WERI-Rb-1 (cell line): ENCODE data around the gene C10orf143.

Experiments used
- DNase-seq: peaks from one replicate; pipeline ENCODE4 v3.0.0-alpha.2; 2020
- H3K27ac ChIP-seq: fragments of 250-450 bp; sonication (Bioruptor Pico); 2 replicates; pipeline ENCODE4 v1.5.1; 2020; ENCODE audit warnings: mild to moderate bottlenecking, moderate library complexity
- H3K27me3 ChIP-seq: fragments of 250-450 bp; sonication (Bioruptor Pico); 2 replicates; pipeline ENCODE4 v1.5.1; 2021; ENCODE audit warnings: mild to moderate bottlenecking, low read depth, moderate library complexity; ENCODE audit not compliant: insufficient read depth, severe bottlenecking
- H3K36me3 ChIP-seq: fragments of 250-450 bp; sonication (Bioruptor Pico); 2 replicates; pipeline ENCODE4 v1.5.1; 2020; ENCODE audit warnings: mild to moderate bottlenecking, moderate library complexity
- H3K4me3 ChIP-seq: 2 replicates; pipeline ENCODE4 v1.5.1; 2011; ENCODE audit warnings: low read depth, mild to moderate bottlenecking, control low read depth, low read length
- H3K9me3 ChIP-seq: fragments of 250-450 bp; sonication (Bioruptor Pico); 2 replicates; pipeline ENCODE4 v1.5.1; 2021; ENCODE audit warnings: mild to moderate bottlenecking, moderate library complexity; ENCODE audit not compliant: severe bottlenecking
- TF ChIP-seq, protein P1 (sequence below): IDR thresholded peaks from 2 replicates; pipeline ENCODE4 v1.5.1; 2011; ENCODE audit warnings: low read depth, mild to moderate bottlenecking, control low read depth, inconsistent platforms, low read length

C10orf143 gene

DNA sequence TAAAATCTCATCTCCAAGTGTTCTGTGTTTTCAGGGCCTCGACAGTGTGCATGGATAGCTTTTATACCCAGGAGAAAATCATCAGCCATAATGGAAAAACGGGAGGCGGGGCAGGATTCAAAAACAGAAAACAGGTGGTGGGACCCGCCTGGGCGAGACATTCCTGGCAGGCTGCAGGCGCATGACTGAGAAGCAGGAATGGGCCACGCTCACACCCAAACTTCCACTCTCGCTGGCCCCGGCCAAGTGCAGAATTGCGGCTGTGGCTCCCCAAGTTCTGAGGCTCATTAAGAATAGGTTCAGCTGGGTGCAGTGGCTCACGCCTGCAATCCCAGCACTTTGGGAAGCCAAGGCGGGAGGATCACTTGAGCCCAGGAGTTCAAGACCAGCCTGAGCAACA lies 60.6 kb downstream of the C10orf143 start:
- DNase-seq: no peak
- no peaks in the 10 kb centered on the region for H3K36me3 ChIP-seq
- no peaks in the 10 kb centered on the region for H3K9me3 ChIP-seq
- TF ChIP-seq, protein P1, sequence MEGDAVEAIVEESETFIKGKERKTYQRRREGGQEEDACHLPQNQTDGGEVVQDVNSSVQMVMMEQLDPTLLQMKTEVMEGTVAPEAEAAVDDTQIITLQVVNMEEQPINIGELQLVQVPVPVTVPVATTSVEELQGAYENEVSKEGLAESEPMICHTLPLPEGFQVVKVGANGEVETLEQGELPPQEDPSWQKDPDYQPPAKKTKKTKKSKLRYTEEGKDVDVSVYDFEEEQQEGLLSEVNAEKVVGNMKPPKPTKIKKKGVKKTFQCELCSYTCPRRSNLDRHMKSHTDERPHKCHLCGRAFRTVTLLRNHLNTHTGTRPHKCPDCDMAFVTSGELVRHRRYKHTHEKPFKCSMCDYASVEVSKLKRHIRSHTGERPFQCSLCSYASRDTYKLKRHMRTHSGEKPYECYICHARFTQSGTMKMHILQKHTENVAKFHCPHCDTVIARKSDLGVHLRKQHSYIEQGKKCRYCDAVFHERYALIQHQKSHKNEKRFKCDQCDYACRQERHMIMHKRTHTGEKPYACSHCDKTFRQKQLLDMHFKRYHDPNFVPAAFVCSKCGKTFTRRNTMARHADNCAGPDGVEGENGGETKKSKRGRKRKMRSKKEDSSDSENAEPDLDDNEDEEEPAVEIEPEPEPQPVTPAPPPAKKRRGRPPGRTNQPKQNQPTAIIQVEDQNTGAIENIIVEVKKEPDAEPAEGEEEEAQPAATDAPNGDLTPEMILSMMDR: no peak
- H3K27me3 ChIP-seq: no peaks in the 10 kb centered on the region
- no peak overlapping the region for H3K4me3 ChIP-seq
- H3K27ac ChIP-seq: no peak overlapping the region

DNA sequence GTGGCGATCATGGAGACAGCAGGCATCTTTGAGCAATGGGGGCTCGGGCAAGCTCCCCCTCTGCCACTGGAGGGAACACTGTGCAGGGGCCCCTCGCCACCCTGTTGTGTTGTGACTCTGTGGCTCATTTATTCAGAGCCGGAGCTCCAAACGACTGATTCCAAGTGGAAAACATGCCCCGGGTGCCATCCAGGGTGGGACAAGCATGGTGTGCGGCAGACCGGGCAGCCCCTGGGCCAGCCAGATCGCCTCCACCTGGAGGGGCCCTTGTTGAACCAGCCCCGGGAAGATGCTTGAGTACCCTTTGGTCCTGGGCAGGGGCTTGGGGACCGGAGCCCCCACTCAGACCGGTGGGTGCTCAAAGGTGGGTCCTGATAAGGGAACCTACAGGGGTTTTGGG lies 61.4 kb downstream of the C10orf143 start:
- no peaks in the 10 kb centered on the region for H3K27me3 ChIP-seq
- TF ChIP-seq, protein P1: no peak
- H3K4me3 ChIP-seq: no peak overlapping the region
- H3K36me3 ChIP-seq: no peaks in the 10 kb centered on the region
- H3K9me3 ChIP-seq: no peaks in the 10 kb centered on the region
- no peak for DNase-seq
- no peak overlapping the region for H3K27ac ChIP-seq

DNA sequence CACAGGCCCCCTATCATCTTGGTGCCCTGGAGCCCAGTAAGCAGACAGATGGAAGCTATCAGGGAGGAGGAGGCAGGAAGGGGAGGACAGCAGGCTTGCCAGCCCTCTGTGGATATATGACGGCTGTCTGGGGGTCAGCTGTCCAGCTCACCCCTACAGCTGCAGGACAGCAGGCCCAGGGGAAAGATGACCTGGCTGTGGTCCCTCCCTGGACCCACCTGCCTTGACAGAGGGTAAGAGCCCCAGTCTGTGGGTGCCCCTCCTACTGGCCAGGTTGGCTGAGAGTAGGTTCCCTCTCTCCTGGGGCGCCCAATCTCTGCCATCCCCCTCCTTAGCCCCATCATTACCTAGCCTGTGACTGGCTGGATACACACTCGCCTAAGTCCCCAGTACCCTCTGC lies 62.5 kb downstream of the C10orf143 start:
- no peak overlapping the region for H3K27ac ChIP-seq

DNA sequence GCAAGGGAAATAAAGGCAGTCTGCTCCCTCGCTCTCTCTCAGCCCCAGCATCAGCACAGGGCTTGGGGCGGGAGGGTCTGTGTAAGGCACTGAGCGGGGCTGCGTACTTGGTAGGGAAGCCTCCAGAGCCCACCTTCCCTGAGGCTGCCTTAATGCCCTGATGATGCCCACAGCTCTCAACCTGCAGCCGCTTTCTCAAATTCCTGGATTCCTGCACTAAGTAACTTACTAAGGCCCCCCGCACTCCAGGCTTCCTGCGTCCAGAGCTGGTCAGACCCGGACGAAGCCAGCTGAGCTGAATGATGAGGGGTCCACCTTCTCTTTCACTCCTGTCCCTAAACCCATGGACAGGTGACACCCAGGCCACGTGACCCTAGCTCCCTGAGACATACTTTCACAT lies 63.3 kb downstream of the C10orf143 start:
- no peaks in the 10 kb centered on the region for H3K36me3 ChIP-seq
- TF ChIP-seq, protein P1: no peak
- no peak for DNase-seq
- H3K27me3 ChIP-seq: no peaks in the 10 kb centered on the region
- H3K4me3 ChIP-seq: no peak overlapping the region
- no peaks in the 10 kb centered on the region for H3K9me3 ChIP-seq
- H3K27ac ChIP-seq: no peak overlapping the region

More for the DNA sequence above, 62.5 kb downstream of the C10orf143 start:
- Histone ChIP-seq H3K4me3 (no peak overlapping the region), H3K9me3 (no peaks in the 10 kb centered on the region), H3K27me3 (no peaks in the 10 kb centered on the region), H3K36me3 (no peaks in the 10 kb centered on the region)
- no peak for DNase-seq
- TF ChIP-seq, protein P1: no peak

DNA sequence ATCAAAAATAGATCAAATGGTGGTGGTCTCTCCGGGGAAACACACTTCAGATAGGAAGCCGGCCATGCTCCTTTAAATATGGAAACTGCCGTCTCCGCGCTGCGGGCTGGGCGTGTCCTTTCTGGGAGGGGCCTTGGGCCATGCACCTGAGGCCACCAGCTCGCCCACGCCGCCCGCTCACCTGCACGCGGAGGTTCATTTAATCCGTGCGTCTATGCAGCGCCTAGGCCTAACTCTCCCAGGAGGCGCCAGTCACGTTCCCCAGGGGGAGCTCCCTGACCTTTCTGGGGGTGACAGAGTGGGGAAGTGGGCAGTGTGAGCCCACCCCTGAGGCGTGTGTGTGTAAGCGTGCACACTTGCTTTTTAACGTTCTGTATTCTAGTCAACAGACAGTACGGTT lies 64.0 kb downstream of the C10orf143 start:
- Histone ChIP-seq H3K36me3 (no peaks in the 10 kb centered on the region), H3K27me3 (no peaks in the 10 kb centered on the region), H3K4me3 (no peak overlapping the region), H3K9me3 (no peaks in the 10 kb centered on the region), H3K27ac (no peak overlapping the region)
- DNase-seq: no peak
- TF ChIP-seq, protein P1: no peak

DNA sequence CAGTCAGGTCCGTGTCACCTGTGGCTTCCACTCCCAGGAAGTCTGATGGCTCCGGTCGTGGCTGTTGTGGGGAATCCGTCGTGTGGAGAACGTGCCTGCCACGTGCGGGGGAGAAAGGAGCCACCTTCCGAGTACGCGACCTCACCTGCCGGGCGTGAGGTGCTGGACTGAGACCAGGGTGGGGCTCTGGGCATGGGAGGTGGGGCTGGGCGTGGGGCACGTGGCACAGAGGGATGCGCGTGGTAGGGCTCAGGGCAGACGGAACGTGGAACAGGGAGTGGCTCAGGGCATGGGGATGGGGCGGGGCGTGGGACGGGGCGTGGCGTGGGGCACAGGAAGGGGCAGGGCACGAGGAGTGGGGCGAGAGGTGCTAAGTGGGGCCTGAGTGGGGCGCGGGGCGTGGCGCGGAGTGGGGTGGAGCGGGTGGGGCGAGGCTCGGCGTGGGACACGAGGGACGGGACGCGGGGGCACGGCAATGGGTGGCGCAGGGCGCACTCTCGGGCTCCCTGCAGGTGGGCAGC lies 64.8 kb downstream of the C10orf143 start:
- Histone ChIP-seq H3K4me3 (no peak overlapping the region), H3K27me3 (no peaks in the 10 kb centered on the region), H3K27ac (no peak overlapping the region), H3K36me3 (no peaks in the 10 kb centered on the region), H3K9me3 (no peaks in the 10 kb centered on the region)
- TF ChIP-seq, protein P1: no peak
- no peak for DNase-seq
